ENCODE data around the gene SPATA3. TPM values are rescaled to one million over a fixed set of nuclear protein-coding genes. Genes with fewer than 3 reads are reported as not detected.

SPATA3 gene
- total and polyA plus RNA-seq, 2 of the 13 experiments (the other 11 are each of a cell fraction or from before 2014, with no cell fraction given) = not detected

DNA sequence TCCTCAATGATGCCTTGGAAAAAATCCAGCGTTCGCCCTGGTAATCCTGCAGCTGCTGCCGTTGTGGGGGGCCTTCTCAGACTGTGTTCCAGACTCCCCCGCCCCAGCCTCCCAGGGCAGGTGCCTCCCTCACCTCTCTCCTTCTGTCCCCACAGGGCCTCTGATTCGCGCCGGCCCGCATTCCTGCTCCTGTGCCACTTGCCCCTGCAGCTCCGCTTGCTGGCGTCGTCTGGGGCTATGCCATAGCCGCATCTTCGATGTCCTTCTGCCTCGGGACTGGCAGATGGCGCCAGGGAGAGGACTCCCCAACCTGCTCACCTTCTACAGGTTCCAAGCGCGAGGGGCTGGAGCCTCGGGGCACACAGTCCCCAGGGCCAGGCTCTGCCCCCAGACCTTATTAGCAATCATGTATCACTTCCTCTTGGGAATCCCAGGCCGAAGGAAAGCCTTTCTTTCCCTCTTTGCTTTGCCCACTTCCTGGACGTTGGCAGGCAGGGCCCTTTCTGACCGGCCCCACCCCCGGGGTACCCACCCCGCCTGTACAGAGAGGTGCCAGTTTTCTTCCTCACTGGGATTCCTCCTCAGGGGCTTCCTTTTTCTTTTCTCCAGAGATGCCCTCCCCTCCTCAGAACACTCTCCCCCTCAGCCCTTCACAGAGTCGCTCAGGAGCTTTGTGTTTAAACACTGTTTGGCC, 4.4 kb downstream of the SPATA3 start (continued):
- TF ChIP-seq, protein P1, sequence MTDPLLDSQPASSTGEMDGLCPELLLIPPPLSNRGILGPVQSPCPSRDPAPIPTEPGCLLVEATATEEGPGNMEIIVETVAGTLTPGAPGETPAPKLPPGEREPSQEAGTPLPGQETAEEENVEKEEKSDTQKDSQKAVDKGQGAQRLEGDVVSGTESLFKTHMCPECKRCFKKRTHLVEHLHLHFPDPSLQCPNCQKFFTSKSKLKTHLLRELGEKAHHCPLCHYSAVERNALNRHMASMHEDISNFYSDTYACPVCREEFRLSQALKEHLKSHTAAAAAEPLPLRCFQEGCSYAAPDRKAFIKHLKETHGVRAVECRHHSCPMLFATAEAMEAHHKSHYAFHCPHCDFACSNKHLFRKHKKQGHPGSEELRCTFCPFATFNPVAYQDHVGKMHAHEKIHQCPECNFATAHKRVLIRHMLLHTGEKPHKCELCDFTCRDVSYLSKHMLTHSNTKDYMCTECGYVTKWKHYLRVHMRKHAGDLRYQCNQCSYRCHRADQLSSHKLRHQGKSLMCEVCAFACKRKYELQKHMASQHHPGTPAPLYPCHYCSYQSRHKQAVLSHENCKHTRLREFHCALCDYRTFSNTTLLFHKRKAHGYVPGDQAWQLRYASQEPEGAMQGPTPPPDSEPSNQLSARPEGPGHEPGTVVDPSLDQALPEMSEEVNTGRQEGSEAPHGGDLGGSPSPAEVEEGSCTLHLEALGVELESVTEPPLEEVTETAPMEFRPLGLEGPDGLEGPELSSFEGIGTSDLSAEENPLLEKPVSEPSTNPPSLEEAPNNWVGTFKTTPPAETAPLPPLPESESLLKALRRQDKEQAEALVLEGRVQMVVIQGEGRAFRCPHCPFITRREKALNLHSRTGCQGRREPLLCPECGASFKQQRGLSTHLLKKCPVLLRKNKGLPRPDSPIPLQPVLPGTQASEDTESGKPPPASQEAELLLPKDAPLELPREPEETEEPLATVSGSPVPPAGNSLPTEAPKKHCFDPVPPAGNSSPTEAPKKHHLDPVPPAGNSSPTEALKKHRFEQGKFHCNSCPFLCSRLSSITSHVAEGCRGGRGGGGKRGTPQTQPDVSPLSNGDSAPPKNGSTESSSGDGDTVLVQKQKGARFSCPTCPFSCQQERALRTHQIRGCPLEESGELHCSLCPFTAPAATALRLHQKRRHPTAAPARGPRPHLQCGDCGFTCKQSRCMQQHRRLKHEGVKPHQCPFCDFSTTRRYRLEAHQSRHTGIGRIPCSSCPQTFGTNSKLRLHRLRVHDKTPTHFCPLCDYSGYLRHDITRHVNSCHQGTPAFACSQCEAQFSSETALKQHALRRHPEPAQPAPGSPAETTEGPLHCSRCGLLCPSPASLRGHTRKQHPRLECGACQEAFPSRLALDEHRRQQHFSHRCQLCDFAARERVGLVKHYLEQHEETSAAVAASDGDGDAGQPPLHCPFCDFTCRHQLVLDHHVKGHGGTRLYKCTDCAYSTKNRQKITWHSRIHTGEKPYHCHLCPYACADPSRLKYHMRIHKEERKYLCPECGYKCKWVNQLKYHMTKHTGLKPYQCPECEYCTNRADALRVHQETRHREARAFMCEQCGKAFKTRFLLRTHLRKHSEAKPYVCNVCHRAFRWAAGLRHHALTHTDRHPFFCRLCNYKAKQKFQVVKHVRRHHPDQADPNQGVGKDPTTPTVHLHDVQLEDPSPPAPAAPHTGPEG (CRISPR knock-in tag; IDR thresholded peaks at IDR 0.05) = no peak
- TF ChIP-seq ZFYVE20 (CRISPR knock-in tag; IDR thresholded peaks at IDR 0.05; ENCODE audit: borderline replicate concordance, low read depth) (no peak), ZNF563 (CRISPR knock-in tag; IDR thresholded peaks at IDR 0.05) (no peak), ZNF672 (CRISPR knock-in tag; IDR thresholded peaks at IDR 0.05) (no peak), JUNB (CRISPR knock-in tag; IDR thresholded peaks at IDR 0.05; ENCODE audit: borderline replicate concordance) (no peak), ZNF766 (CRISPR knock-in tag; IDR thresholded peaks at IDR 0.05; ENCODE audit: borderline replicate concordance) (0 out of 2 replicates have a peak, but pooled peaks have one; percentile 29), SCMH1 (CRISPR knock-in tag; IDR thresholded peaks at IDR 0.05; ENCODE audit: borderline replicate concordance) (no peak), ZNF790 (CRISPR knock-in tag; IDR thresholded peaks at IDR 0.05; ENCODE audit: borderline replicate concordance) (no peak), ZSCAN12 (CRISPR knock-in tag; IDR thresholded peaks at IDR 0.05) (no peak), CBX1 (IDR thresholded peaks at IDR 0.05; ENCODE audit: low read depth) (peak; percentile 67)
- TF ChIP-seq, protein P2, sequence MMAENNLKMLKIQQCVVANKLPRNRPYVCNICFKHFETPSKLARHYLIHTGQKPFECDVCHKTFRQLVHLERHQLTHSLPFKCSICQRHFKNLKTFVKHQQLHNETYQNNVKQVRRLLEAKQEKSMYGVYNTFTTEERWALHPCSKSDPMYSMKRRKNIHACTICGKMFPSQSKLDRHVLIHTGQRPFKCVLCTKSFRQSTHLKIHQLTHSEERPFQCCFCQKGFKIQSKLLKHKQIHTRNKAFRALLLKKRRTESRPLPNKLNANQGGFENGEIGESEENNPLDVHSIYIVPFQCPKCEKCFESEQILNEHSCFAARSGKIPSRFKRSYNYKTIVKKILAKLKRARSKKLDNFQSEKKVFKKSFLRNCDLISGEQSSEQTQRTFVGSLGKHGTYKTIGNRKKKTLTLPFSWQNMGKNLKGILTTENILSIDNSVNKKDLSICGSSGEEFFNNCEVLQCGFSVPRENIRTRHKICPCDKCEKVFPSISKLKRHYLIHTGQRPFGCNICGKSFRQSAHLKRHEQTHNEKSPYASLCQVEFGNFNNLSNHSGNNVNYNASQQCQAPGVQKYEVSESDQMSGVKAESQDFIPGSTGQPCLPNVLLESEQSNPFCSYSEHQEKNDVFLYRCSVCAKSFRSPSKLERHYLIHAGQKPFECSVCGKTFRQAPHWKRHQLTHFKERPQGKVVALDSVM (CRISPR knock-in tag; IDR thresholded peaks at IDR 0.05) = no peak
- TF ChIP-seq, protein P3, sequence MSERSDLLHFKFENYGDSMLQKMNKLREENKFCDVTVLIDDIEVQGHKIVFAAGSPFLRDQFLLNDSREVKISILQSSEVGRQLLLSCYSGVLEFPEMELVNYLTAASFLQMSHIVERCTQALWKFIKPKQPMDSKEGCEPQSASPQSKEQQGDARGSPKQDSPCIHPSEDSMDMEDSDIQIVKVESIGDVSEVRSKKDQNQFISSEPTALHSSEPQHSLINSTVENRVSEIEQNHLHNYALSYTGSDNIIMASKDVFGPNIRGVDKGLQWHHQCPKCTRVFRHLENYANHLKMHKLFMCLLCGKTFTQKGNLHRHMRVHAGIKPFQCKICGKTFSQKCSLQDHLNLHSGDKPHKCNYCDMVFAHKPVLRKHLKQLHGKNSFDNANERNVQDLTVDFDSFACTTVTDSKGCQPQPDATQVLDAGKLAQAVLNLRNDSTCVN (CRISPR knock-in tag; IDR thresholded peaks at IDR 0.05; ENCODE audit: borderline replicate concordance) = no peak
- TF ChIP-seq, protein P4, sequence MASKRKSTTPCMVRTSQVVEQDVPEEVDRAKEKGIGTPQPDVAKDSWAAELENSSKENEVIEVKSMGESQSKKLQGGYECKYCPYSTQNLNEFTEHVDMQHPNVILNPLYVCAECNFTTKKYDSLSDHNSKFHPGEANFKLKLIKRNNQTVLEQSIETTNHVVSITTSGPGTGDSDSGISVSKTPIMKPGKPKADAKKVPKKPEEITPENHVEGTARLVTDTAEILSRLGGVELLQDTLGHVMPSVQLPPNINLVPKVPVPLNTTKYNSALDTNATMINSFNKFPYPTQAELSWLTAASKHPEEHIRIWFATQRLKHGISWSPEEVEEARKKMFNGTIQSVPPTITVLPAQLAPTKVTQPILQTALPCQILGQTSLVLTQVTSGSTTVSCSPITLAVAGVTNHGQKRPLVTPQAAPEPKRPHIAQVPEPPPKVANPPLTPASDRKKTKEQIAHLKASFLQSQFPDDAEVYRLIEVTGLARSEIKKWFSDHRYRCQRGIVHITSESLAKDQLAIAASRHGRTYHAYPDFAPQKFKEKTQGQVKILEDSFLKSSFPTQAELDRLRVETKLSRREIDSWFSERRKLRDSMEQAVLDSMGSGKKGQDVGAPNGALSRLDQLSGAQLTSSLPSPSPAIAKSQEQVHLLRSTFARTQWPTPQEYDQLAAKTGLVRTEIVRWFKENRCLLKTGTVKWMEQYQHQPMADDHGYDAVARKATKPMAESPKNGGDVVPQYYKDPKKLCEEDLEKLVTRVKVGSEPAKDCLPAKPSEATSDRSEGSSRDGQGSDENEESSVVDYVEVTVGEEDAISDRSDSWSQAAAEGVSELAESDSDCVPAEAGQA (IDR thresholded peaks at IDR 0.05; ENCODE audit: low read depth) = no peak
- TF ChIP-seq, protein P4 (CRISPR knock-in tag; IDR thresholded peaks at IDR 0.05; ENCODE audit: borderline replicate concordance) = no peak
